Activated B cell treated with CpG ODN at 0.5 μM for 24 hours (primary cell): Measurements from ENCODE around the gene MAGIX. TPM values are rescaled to one million over a fixed set of nuclear protein-coding genes. Genes with fewer than 3 reads are reported as not detected.
"Not testable (repeated sequence)": the region's sequence is repeated elsewhere in the genome, so short reads cannot be mapped to it uniquely, and the experiment has no call there.

Experiments
- ATAC-seq: fragments of 200-7000 bp; cut with Tn5 transposase; one replicate; pipeline ENCODE4 v1.10.0; 2021; ENCODE audit warnings: low read depth, mild to moderate bottlenecking, moderate library complexity
- CTCF ChIA-PET: fragments of 350-600 bp; sonication (Branson Sonifier 250); formaldehyde crosslinking; loops from one replicate; lab custom pipeline; 2021; ENCODE audit warnings: antibody characterized with exemption; lab: Charles Lee
- POLR2A ChIA-PET: fragments of 350-600 bp; sonication (Branson Sonifier 250); formaldehyde crosslinking; loops from one replicate; lab custom pipeline; 2021; ENCODE audit warnings: antibody characterized with exemption; lab: Charles Lee
- DNase-seq: peaks from one replicate; pipeline ENCODE4 v3.0.0; 2022
- H3K27ac Mint-ChIP-seq: one replicate; pipeline ENCODE4 v1.8.0; 2020; ENCODE audit warnings: mixed read lengths
- H3K27me3 Mint-ChIP-seq: one replicate; pipeline ENCODE4 v1.8.0; 2021; ENCODE audit warnings: mixed read lengths
- H3K36me3 Mint-ChIP-seq: one replicate; pipeline ENCODE4 v1.8.0; 2021; ENCODE audit warnings: low read depth, mixed read lengths
- H3K4me1 Mint-ChIP-seq: one replicate; pipeline ENCODE4 v1.8.0; 2021; ENCODE audit warnings: mixed read lengths
- H3K4me3 Mint-ChIP-seq: one replicate; pipeline ENCODE4 v1.8.0; 2020; ENCODE audit warnings: mild to moderate bottlenecking, mixed read lengths
- H3K9me3 Mint-ChIP-seq: one replicate; pipeline ENCODE4 v1.8.0; 2020; ENCODE audit warnings: mixed read lengths
- CTCF ChIP-seq: fragments of 200-600 bp; IDR thresholded peaks from one replicate; pipeline ENCODE4 v1.8.0; 2022; ENCODE audit warnings: antibody characterized with exemption, mild to moderate bottlenecking
- intact Hi-C: fragments of 100-400 bp; cut with micrococcal nuclease; formaldehyde crosslinking; loops from one replicate; pipeline ENCODE4 v1.15.1; 2024
- total RNA-seq: library from RNA; stranded (reverse); gene quantifications from 2 replicates; pipeline ENCODE4 v1.2.3, GENCODE V29; 2022

MAGIX gene
- total RNA-seq, 1 donor from 2014 or later, result 1.5 TPM

DNA sequence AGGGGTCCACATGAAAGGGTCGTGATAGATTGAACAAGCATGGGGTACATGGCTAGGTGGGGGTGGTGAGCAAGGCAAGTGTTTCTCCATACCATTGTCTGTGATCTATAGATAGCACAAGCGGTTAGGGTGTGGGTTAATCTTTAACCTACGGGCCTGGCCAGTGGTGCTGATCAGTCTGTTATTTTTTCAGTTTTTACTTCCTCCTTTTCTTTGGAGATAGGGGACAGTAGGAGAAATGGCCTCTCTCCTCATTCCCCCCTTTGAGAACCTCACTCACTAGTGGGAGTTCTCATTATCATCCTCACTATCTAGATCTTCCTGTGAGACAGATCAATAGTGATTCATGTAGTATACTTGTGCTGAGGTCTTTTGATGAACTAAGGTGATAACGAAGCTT lies 22.8 kb upstream of the MAGIX start:
- Mint-ChIP-seq H3K9me3 (no peaks in the 10 kb centered on the region), H3K4me1 (no peaks in the 10 kb centered on the region), H3K27me3 (no peaks in the 10 kb centered on the region), H3K4me3 (no peak overlapping the region), H3K36me3 (peaks cover 8% of the 10 kb centered on the region), H3K27ac (no peak overlapping the region)
- ChIA-PET CTCF (no interaction called here), POLR2A (no interaction called here)
- DNase-seq, result no peak
- no peak for ATAC-seq
- intact Hi-C loops, result no loop called here
- no peak for TF ChIP-seq CTCF

DNA sequence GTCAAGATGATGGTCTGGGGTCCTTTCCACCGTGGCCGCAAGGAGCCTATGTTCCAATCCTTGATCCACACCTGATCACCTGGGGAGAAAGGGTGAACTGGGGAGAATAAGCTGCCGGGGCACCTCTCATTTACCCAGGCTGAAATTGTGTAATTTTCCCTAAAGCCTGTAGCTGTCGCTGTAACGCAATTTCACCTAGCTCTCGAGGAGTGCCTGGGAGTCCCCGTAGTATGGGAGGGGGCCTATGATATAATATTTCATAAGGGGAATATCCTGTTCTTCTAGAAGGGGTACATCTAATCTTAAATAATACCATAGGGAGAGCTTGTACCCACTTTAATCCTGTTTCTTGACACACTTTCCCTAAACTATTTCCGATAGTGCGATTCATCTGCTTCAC lies 20.3 kb upstream of the MAGIX start:
- H3K36me3 Mint-ChIP-seq, H3K4me1 Mint-ChIP-seq, H3K9me3 Mint-ChIP-seq, DNase-seq, H3K27ac Mint-ChIP-seq, H3K4me3 Mint-ChIP-seq, ATAC-seq, H3K27me3 Mint-ChIP-seq, intact Hi-C loops: not testable (repeated sequence)
- ChIA-PET CTCF (interaction anchor here (0.9 to 1.5 kb wide), 2 partner anchors 14 to 22 kb away, joined by 4 read pairs; no protein-coding TSS in a partner anchor), POLR2A (interaction anchor here (1.1 kb wide), 1 partner anchor 14 kb away, joined by 5 read pairs; no protein-coding TSS in a partner anchor)

- H3K27me3 Mint-ChIP-seq, DNase-seq, H3K4me3 Mint-ChIP-seq, intact Hi-C loops, ATAC-seq, H3K9me3 Mint-ChIP-seq, POLR2A ChIA-PET, H3K36me3 Mint-ChIP-seq, H3K27ac Mint-ChIP-seq, H3K4me1 Mint-ChIP-seq: not testable (repeated sequence)
- CTCF ChIA-PET, result interaction anchor here (1.5 kb wide), 1 partner anchor 13 kb away, joined by 4 read pairs; no protein-coding TSS in a partner anchor
Observed at GRCh38 chrX:49143154-49143553, 19.4 kb upstream of the MAGIX start.

DNA sequence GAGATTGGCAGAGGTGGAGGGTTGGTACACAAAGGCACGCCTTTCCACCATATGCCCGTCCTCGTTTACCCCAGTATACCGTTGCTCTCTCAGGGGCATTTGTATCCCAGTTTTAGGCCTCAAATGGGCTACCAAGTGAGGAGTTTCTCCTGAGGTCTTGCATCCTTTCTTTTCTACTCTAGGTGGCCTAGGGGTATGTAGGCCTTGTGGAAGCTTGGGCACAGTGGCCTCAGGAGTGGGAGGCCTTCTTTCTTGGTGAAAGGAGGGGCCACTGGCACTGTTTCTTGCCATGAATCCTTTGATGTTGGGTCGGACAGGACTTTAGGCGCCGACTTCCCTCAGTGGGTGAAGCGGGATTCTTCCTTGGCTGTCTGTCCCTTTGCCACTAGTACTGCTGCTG lies 15.3 kb upstream of the MAGIX start:
- H3K27ac Mint-ChIP-seq, result no peak overlapping the region
- H3K9me3 Mint-ChIP-seq, result no peaks in the 10 kb centered on the region
- H3K4me3 Mint-ChIP-seq, result no peak overlapping the region
- intact Hi-C loops, result no loop called here
- ChIA-PET CTCF (no interaction called here), POLR2A (no interaction called here)
- no peaks in the 10 kb centered on the region for H3K27me3 Mint-ChIP-seq
- H3K4me1 Mint-ChIP-seq, result peaks cover 3% of the 10 kb centered on the region
- ATAC-seq (no peak), DNase-seq (no peak)
- TF ChIP-seq CTCF, result no peak
- H3K36me3 Mint-ChIP-seq, result no peaks in the 10 kb centered on the region

DNA sequence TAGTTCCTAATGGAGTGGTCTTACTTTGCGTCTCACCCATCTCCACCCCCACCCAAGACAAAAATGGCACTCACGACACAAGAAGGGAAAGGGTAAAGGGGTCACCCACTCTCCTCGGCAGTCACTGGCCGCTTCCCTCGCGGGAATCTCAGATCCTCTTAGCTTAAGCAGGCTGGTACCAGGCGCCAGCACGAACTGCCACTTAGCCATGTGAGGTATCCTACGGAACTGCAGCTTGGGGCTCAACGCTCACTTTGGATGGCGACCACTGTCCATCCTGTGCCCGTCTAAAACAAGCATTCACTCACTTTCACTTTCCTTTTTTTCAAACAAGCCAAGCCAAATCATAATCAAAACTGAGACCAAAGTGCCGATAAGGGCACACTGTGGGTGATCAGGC lies 14.6 kb upstream of the MAGIX start:
- no peaks in the 10 kb centered on the region for H3K27me3 Mint-ChIP-seq
- no peak overlapping the region for H3K27ac Mint-ChIP-seq
- ATAC-seq, result no peak
- intact Hi-C loops, result no loop called here
- no peak overlapping the region for H3K4me3 Mint-ChIP-seq
- H3K36me3 Mint-ChIP-seq, result no peaks in the 10 kb centered on the region
- no peak for DNase-seq
- no peaks in the 10 kb centered on the region for H3K9me3 Mint-ChIP-seq
- TF ChIP-seq CTCF, result no peak
- ChIA-PET CTCF (no interaction called here), POLR2A (no interaction called here)
- H3K4me1 Mint-ChIP-seq, result peaks cover 3% of the 10 kb centered on the region

DNA sequence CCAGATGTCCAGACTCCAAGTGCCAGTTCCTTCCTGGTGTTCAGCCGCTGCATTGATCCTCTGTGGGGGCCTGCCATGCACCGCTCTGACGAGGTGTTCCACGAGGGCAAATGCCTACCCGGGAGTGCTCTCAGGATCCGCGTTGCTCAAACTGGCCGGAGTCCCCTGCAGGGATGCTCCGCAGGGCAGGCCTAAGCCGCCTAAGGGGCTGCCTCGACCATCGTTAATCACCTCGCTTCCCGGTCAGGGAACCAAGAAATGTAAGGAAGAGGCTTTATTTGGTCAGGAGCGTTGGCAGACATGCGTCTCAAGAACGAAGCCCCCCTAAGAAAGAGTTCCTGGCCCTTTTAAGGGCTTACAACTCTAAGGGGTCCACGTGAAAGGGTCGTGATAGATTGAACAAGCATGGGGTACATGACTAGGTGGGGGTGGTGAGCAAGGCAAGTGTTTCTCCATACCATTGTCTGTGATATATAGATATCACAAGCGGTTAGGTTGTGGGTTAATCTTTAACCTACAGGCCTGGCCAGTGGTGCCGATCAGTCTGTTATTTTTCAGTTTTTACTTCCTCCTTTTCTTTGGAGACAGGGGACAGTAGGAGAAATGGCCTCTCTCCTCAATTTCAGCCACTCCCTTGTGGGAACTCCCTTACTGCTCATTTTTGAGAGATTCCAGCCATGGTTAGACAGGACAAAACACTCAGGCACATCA lies 14.0 kb upstream of the MAGIX start:
- H3K27me3 Mint-ChIP-seq, H3K9me3 Mint-ChIP-seq, CTCF ChIA-PET, H3K4me1 Mint-ChIP-seq, H3K27ac Mint-ChIP-seq, intact Hi-C loops, H3K4me3 Mint-ChIP-seq, POLR2A ChIA-PET, H3K36me3 Mint-ChIP-seq, DNase-seq, ATAC-seq: not testable (repeated sequence)

DNA sequence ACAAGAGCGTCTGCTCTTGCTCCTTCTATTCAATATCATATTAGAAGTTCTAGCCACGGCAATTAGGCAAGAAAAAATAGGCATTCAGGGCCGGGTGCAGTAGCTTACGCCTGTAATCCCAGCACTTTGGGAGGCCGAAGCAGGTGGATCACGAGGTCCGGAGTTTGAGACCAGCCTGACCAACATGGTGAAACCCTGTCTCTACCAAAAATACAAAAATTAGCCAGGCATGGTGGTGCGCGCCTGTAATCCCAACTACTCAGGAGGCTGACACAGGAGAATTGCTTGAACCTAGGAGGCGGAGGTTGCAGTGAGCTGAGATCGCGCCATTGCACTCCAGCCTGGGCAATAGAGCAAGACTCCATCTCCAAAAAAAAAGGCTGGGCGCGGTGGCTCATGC lies 13.3 kb upstream of the MAGIX start:
- CTCF ChIA-PET, intact Hi-C loops, H3K27me3 Mint-ChIP-seq, ATAC-seq, H3K36me3 Mint-ChIP-seq, H3K4me1 Mint-ChIP-seq, POLR2A ChIA-PET, H3K9me3 Mint-ChIP-seq, H3K4me3 Mint-ChIP-seq, DNase-seq, H3K27ac Mint-ChIP-seq: not testable (repeated sequence)
